ENCODE results near the gene TET2.

GRCh38 chr4:105281124-105281415 is 134.4 kb downstream of the TET2 start:
- TF ChIP-seq, protein P1, sequence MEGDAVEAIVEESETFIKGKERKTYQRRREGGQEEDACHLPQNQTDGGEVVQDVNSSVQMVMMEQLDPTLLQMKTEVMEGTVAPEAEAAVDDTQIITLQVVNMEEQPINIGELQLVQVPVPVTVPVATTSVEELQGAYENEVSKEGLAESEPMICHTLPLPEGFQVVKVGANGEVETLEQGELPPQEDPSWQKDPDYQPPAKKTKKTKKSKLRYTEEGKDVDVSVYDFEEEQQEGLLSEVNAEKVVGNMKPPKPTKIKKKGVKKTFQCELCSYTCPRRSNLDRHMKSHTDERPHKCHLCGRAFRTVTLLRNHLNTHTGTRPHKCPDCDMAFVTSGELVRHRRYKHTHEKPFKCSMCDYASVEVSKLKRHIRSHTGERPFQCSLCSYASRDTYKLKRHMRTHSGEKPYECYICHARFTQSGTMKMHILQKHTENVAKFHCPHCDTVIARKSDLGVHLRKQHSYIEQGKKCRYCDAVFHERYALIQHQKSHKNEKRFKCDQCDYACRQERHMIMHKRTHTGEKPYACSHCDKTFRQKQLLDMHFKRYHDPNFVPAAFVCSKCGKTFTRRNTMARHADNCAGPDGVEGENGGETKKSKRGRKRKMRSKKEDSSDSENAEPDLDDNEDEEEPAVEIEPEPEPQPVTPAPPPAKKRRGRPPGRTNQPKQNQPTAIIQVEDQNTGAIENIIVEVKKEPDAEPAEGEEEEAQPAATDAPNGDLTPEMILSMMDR (IDR thresholded peaks at IDR 0.05) = no peak
- no peak for TF ChIP-seq POLR2A (IDR thresholded peaks at IDR 0.05)
